HL-60 (cell line): ENCODE results near the gene GPR89B.

Experiments used
- DNase-seq, 2 experiments: peaks; one replicate each; pipeline ENCODE4 v3.0.0-alpha.2; 2010 to 2020; ENCODE audit warnings: low read depth in 1 of 2, low spot score in 1 of 2
- H3K27ac ChIP-seq: fragments of 250-450 bp; sonication (Bioruptor Pico); replicated peaks from 2 replicates; pipeline ENCODE4 v1.5.1; 2020; ENCODE audit warnings: mild to moderate bottlenecking, moderate library complexity
- H3K27me3 ChIP-seq: fragments of 250-450 bp; sonication (Bioruptor Pico); 2 replicates; pipeline ENCODE4 v1.5.1; 2021; ENCODE audit warnings: mild to moderate bottlenecking, moderate library complexity; ENCODE audit not compliant: insufficient read depth, poor library complexity, severe bottlenecking
- H3K4me3 ChIP-seq: replicated peaks from 2 replicates; pipeline ENCODE4 v1.5.1; 2011; ENCODE audit warnings: mild to moderate bottlenecking, control low read depth, low read length; ENCODE audit not compliant: insufficient read depth
- CTCF ChIP-seq: IDR thresholded peaks from one replicate; pipeline ENCODE4 v1.5.1; 2011; ENCODE audit warnings: low read length, control low read depth, inconsistent platforms; ENCODE audit not compliant: insufficient read depth
- GABPA ChIP-seq: IDR thresholded peaks from 2 replicates; pipeline ENCODE4 v1.6.1; 2012; ENCODE audit warnings: low read depth
- POLR2AphosphoS5 ChIP-seq: IDR thresholded peaks from 2 replicates; pipeline ENCODE4 v1.6.1; 2012; ENCODE audit warnings: low read depth
- REST ChIP-seq: IDR thresholded peaks from 2 replicates; pipeline ENCODE4 v1.6.1; 2012; ENCODE audit warnings: low read depth; ENCODE audit not compliant: insufficient replicate concordance
- SPI1 ChIP-seq: IDR thresholded peaks from 2 replicates; pipeline ENCODE4 v1.6.1; 2012; ENCODE audit warnings: low read depth, mild to moderate bottlenecking, borderline replicate concordance

Gene GPR89B

GRCh38 chr1:147891088-147891487, 37.1 kb upstream of the GPR89B start:
- TF ChIP-seq SPI1 (no peak), CTCF (no peak), REST (no peak), GABPA (no peak), POLR2AphosphoS5 (no peak)
- no peak for DNase-seq

GRCh38 chr1:147892216-147892615, 36.0 kb upstream of the GPR89B start:
- no peak overlapping the region for H3K4me3 ChIP-seq
- no peak overlapping the region for H3K27ac ChIP-seq
- no peaks in the 10 kb centered on the region for H3K27me3 ChIP-seq
- TF ChIP-seq GABPA (no peak), CTCF (no peak), POLR2AphosphoS5 (no peak), SPI1 (no peak), REST (no peak)
- peak in 1 of 2 experiments; percentile 24 for DNase-seq

More at GRCh38 chr1:147891088-147891487, 37.1 kb upstream of the GPR89B start:
- Histone ChIP-seq H3K4me3 (no peak overlapping the region), H3K27ac (no peak overlapping the region), H3K27me3 (no peaks in the 10 kb centered on the region)

GRCh38 chr1:147892731-147893214, 35.4 kb upstream of the GPR89B start:
- H3K27me3 ChIP-seq, result no peaks in the 10 kb centered on the region
- H3K27ac ChIP-seq, result no peak overlapping the region
- TF ChIP-seq REST, result no peak
- TF ChIP-seq POLR2AphosphoS5, result no peak
- TF ChIP-seq GABPA, result no peak
- TF ChIP-seq SPI1, result no peak
- TF ChIP-seq CTCF, result peak; percentile 97
- peak in 1 of 2 experiments; percentile 23 for DNase-seq
- no peak overlapping the region for H3K4me3 ChIP-seq
